Effector CD8-positive, alpha-beta T cell (primary cell): ENCODE results near the gene DELE1.
A peak's percentile ranks its signal among the peaks of the same experiment; 100 is the strongest.

Experiments
- DNase-seq: peaks from one replicate; lab custom pipeline; 2025; lab: John Stamatoyannopoulos, UW

The DELE1 gene

GRCh38 chr5:141958113-141958512 is 34.4 kb downstream of the DELE1 start, which contains the start of gene PCDH12:
Gene PCDH12, minus strand, starts transcription at chr5:141958202. Its CDS starts 351 bp downstream, at chr5:141957851.
- no peak for DNase-seq

DNA sequence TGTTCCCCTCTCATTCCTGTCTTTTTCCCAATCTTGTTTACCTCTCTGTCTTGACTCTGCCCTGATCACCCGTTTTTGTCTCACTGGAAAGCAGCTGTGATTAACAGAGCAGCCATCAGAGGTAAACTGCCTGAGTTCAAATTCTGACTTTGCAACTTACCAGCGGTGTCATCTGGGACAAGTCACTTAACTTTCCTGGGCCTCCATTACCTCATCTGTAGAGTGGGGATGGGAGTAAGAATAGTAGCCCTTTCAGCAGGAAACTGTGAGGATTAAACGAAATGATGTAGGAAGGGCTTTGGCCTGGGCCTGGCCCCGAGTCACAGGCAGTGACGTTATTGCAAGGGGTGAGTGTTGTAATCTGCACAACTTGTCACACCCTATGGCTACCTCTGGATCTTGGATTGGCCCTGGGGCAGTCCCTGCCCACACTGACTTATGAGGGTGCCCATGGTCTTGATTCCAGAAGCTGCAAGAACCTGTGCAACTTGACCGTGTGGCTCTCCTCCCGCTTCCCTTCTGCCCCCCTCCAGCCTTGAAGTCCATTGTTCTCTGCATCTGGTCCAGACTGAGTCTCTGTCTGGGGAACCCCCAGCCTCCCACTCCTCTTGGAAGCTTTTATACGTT is 35.0 kb downstream of the DELE1 start:
- DNase-seq, result no peak

GRCh38 chr5:141960018-141960417 is 36.3 kb downstream of the DELE1 start:
- DNase-seq, result peak; percentile 7

DNA sequence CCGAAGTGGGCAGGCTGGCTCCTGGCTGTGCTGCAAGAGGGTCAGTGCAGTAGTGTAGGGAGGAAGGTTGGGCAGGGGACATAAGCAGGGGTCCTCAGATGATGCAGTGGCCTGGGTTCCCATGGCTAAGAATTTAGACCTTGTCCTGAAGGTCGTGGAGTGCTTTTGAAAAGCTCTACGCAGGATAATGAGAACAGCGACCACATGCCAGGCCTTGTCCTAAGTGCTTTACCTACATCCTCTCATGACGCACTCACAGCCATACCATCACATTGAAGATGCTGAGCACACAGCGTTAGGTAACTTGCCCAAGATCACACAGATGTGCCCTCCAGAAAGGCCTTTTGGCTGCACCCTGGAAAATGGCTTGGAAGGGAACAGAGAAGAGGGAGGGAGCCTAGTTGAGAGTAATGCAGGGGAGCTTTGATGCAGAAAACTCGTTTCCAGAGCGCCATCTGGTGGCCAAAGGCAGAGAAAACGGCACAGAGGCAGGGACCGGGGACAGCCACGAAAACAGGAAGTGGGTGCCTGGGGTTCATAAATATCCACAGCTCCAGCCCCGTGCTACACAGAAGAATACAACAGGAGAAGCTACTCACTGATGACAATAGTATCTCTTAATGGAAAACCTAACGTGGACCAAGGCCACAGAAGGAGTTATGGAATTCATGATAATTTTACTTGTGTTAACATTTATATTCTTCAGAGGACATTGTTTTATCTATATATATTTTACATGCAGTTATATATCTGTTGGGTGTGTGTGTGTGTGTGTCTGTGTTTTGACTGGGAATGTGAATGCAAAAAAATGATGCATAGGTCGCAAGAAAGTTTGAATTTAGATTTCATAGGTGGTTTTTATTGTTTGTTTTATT is 37.0 kb downstream of the DELE1 start:
- DNase-seq, result peak; percentile 85

DNA sequence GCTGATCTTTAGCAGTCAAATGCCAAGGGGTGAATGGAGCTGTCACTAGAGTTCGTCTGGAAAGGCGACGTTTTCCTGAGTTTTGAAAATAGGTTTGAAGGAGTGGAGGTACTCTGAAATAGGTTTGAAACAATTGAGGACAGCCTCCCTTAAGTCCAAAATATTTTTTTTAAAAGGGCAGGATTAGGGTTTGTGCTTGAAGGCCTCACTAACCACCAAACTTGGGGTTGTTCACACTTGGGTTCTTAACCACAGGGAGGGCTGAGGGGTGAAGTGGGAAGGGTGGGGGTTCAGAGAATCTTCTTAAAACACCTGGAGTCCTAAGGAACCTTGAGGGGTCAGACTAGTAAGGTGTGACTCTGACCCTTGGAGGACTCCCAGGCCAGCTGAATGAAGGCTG is 37.8 kb downstream of the DELE1 start:
- DNase-seq, result no peak

DNA sequence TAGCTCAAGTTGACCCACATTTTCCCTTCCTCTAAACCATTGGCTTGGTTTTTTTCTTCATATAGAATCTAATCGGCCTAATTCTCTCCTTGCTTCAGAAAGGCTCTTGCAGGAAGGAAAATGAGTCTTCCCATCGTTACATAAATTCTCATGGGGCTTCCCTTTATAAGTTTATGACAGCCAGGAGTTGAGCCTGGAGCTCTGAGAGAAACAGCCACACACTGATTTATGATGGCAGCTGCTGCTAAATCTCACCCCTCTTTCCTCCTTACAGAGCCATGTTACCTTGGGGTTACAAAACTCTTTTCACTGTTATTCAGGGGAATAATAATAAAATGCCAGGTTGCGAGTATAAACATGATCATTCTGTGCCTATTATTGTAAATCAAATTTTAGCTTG is 40.0 kb downstream of the DELE1 start:
- no peak for DNase-seq

GRCh38 chr5:141965071-141965470 is 41.4 kb downstream of the DELE1 start:
- no peak for DNase-seq

GRCh38 chr5:141966275-141966962 is 42.7 kb downstream of the DELE1 start:
- no peak for DNase-seq

- no peak for DNase-seq
Observed at GRCh38 chr5:141966963-141967333, 43.3 kb downstream of the DELE1 start.

- DNase-seq, result peak; percentile 87
Observed at GRCh38 chr5:141968914-141969608, 45.4 kb downstream of the DELE1 start, which contains the start of gene RNF14. Gene RNF14, plus strand, starts transcription at chr5:141969105. Its CDS starts 4,484 bp downstream, at chr5:141973589.

GRCh38 chr5:141969783-141970771 is 46.4 kb downstream of the DELE1 start:
- DNase-seq, result no peak

DNA sequence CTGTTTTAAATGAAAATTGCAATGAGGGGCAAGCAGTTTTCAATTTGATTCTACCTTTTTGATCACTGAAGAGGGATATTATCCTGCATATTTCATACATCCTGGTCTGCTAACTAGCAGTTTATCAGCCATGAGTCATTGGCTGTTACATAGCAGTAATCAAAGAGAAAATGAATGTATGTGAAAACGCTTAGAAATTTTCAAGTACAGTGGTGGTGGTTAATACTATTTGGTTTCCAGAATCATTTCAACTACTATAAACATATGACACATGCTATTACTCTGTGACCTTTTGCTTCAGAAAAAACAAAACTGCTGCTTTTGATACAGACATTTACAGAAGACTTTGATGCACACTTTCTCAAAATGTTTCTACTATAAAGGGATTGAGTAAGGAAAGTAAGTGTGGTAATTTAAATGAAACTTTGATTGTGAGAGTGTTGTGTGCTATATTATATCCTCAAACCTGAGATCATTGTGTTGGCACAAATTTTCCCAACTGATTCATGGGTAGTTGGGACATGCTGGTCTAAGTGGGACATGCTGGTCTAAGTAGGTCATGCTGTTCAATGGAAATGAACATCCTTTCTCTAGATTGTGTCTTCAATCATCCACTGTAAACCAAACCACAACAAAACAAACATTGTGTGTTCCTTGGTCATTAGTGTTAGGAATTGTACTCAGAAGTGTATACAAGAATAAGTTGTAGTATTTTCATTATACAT is 50.4 kb downstream of the DELE1 start:
- no peak for DNase-seq

- no peak for DNase-seq
Observed at GRCh38 chr5:141976176-141976575, 52.5 kb downstream of the DELE1 start.

DNA sequence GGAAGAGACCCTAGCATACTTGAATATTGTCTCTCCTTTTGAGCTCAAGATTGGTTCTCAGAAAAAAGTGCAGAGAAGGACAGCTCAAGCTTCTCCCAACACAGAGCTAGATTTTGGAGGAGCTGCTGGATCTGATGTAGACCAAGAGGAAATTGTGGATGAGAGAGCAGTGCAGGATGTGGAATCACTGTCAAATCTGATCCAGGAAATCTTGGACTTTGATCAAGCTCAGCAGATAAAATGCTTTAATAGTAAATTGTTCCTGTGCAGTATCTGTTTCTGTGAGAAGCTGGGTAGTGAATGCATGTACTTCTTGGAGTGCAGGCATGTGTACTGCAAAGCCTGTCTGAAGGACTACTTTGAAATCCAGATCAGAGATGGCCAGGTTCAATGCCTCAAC is 54.7 kb downstream of the DELE1 start:
- DNase-seq, result no peak

DNA sequence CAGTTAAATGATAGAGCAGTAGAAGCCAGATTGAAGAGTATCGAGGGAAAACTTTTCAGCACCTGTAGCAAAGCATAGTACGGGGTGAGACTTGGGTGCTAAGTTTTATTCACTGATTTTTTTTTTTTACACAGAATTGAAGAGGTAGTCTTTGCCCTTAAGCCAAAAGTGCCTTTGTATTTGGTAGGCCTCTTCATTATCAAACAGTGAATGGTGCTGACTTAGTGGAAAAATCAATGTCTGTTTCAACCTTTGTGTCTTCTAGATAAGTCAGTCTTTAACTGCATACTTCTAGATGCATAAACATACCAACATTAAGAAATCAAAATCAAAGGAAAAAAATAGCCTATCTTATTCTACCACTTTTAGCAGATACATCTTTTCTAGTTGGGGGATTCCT is 59.0 kb downstream of the DELE1 start:
- DNase-seq, result no peak

DNA sequence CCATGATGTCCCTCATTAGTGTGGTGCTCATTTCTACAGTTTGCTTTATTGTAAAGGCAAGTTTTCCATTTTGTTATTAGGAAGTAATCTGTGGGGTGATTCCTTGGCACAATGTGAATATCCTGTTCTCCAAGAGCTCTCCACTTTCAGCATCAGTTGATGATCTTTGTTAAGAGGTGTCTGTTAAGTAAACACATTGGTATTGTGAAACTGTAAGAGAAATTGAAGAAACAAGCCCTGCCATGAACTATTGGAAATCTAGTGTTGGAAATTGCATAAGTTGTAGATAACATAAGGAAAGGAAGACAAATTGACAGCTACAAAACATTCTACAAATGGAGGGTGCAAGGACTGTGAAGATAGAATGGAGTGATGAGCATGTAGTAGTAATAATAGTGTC is 62.4 kb downstream of the DELE1 start:
- no peak for DNase-seq

- no peak for DNase-seq
Observed at GRCh38 chr5:141989720-141990119, 66.0 kb downstream of the DELE1 start.
